ENCODE data around the gene NEMP1. TPM values are rescaled to one million over a fixed set of nuclear protein-coding genes. Genes with fewer than 3 reads are reported as not detected.
A peak's percentile ranks its signal among the peaks of the same experiment; 100 is the strongest.

The NEMP1 gene, protein sequence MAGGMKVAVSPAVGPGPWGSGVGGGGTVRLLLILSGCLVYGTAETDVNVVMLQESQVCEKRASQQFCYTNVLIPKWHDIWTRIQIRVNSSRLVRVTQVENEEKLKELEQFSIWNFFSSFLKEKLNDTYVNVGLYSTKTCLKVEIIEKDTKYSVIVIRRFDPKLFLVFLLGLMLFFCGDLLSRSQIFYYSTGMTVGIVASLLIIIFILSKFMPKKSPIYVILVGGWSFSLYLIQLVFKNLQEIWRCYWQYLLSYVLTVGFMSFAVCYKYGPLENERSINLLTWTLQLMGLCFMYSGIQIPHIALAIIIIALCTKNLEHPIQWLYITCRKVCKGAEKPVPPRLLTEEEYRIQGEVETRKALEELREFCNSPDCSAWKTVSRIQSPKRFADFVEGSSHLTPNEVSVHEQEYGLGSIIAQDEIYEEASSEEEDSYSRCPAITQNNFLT
- total RNA-seq (2016; rRNA removed; fragmentation: Illumina TruSeq; extraction: Trizol) (8.3 and 12.9 TPM in 2 replicates), polyA plus RNA-seq (2011; rRNA removed) (7.4 and 11.4 TPM in 2 replicates), polyA minus RNA-seq (2011; rRNA and poly(A)+ RNA removed; ENCODE audit: low replicate concordance) (11.6 and 44.1 TPM in 2 replicates), Bru-seq, nascent RNA (percentile 62 among the genes with signal in this experiment), BruChase-seq, experiment 1, labeled RNA remaining after a 6-hour chase (percentile 69 among the genes with signal in this experiment), BruChase-seq, experiment 2, labeled RNA remaining after a 2-hour chase (percentile 79 among the genes with signal in this experiment)
- 1.1 and 1.5 TPM in 2 replicates for total RNA-seq (2016; cell fraction: cytosol; rRNA removed; fragmentation: Illumina TruSeq; extraction: Trizol; ENCODE audit: low read depth)
- 8.4 and 12.6 TPM in 2 replicates for total RNA-seq (2016; cell fraction: insoluble cytoplasmic fraction; rRNA removed; fragmentation: Illumina TruSeq; extraction: Trizol)
- 3.9 and 4.4 TPM in 2 replicates for total RNA-seq (2016; cell fraction: membrane; rRNA removed; fragmentation: Illumina TruSeq; extraction: Trizol)
- 18.4 and 20.1 TPM in 2 replicates for total RNA-seq (2016; cell fraction: nucleus; rRNA removed; fragmentation: Illumina TruSeq; extraction: Trizol)
- polyA plus RNA-seq (2011; cell fraction: cytosol; rRNA removed), result 4.1 and 4.8 TPM in 2 replicates
- polyA plus RNA-seq (2011; cell fraction: nucleus; rRNA removed), result 14.3 and 15.1 TPM in 2 replicates
- polyA plus RNA-seq (2012), result 4.5 and 6.4 TPM in 2 replicates
- 0.51 and 0.62 TPM in 2 replicates for polyA plus RNA-seq (2016; cell fraction: cytosol; fragmentation: Illumina TruSeq; extraction: Trizol; ENCODE audit: low read depth)
- polyA plus RNA-seq (2016; cell fraction: insoluble cytoplasmic fraction; fragmentation: Illumina TruSeq; extraction: Trizol; ENCODE audit: low read depth), result 5.7 and 6.0 TPM in 2 replicates
- 1.6 and 1.9 TPM in 2 replicates for polyA plus RNA-seq (2016; cell fraction: membrane; fragmentation: Illumina TruSeq; extraction: Trizol; ENCODE audit: low read depth)
- 24.7 and 25.8 TPM in 2 replicates for polyA plus RNA-seq (2016; cell fraction: nucleus; fragmentation: Illumina TruSeq; extraction: Trizol; ENCODE audit: insufficient read depth, low read depth)
- 3.4 and 5.6 TPM in 2 replicates for polyA minus RNA-seq (2011; cell fraction: cytosol; rRNA and poly(A)+ RNA removed)
- 11.1 and 11.2 TPM in 2 replicates for polyA minus RNA-seq (2011; cell fraction: nucleus; rRNA and poly(A)+ RNA removed)
- long read RNA-seq, experiment 1, full-length matches to known transcripts, result 2 of 3 reads
- long read RNA-seq, experiment 1, partial matches to known transcripts, result 0 of 3 reads
- long read RNA-seq, experiment 1, other reads (novel, unspliced or antisense), result 1 of 3 reads
- long read RNA-seq, experiment 2, full-length matches to known transcripts, result 1 of 12 reads
- long read RNA-seq, experiment 2, partial matches to known transcripts, result 0 of 12 reads
- long read RNA-seq, experiment 2, other reads (novel, unspliced or antisense), result 11 of 12 reads

GRCh38 chr12:57078519-57079404 is at the start of gene NEMP1:
Gene NEMP1, minus strand, starts transcription at chr12:57078791. Its CDS starts 46 bp downstream, at chr12:57078745.
- Histone ChIP-seq H3K79me2 (ENCODE audit: insufficient read depth, low read length) (peaks cover 8% of the 10 kb centered on the region), H4K20me1 (ENCODE audit: insufficient read depth, low read length) (no peaks in the 10 kb centered on the region), H3K9me3 (ENCODE audit: low read length) (no peaks in the 10 kb centered on the region), H3K36me3 (replicated peaks in 1 of 2; ENCODE audit: control insufficient read depth in 1 of 2, insufficient read depth in 2 of 2, low read length in 2 of 2) (no peaks in the 10 kb centered on the region), H3K27me3 (ENCODE audit: control insufficient read depth in 1 of 2, insufficient read depth in 2 of 2, low read length in 2 of 2) (no peaks in the 10 kb centered on the region), H3K4me2 (ENCODE audit: low read depth, low read length) (peak within 1 kb of the TSS; percentile 79), H3K27ac (ENCODE audit: extremely low read length, insufficient read depth, low read length) (peak within 1 kb of the TSS; percentile 69), H2AFZ (ENCODE audit: low read length) (peak within 1 kb of the TSS; percentile 33), H3K4me1 (ENCODE audit: insufficient read depth, low read length) (peaks cover 8% of the 10 kb centered on the region), H3K4me3 (replicated peaks in 1 of 3; ENCODE audit: insufficient read depth in 1 of 3, low read depth in 2 of 3, low read length in 3 of 3) (peak within 1 kb of the TSS; percentile 86 to 91 (median 87)), H3K9ac (ENCODE audit: insufficient read depth, low read depth, low read length) (peak within 1 kb of the TSS; percentile 74)
- ChIA-PET POLR2A (interaction anchor here (0.8 to 3.9 kb wide), 23 partner anchors 9 to 433 kb away, joined by 3 to 132 read pairs (median 7); partner anchors contain the start of genes ATP5F1B, LRP1, MYO1A and NAB2), CTCF (ENCODE audit: low intra/inter-chr PET ratio, low total read pairs) (no interaction called here)
- peak; percentile 100 for FAIRE-seq
- intact Hi-C loops (cut with micrococcal nuclease; ENCODE audit: unreplicated experiment) (loop anchor here (1.0 to 2.0 kb wide), 2 partner anchors 8 to 14 kb away; no protein-coding TSS in a partner anchor), in situ Hi-C loops (cut with HindIII; ENCODE audit: extremely low pct_ligation_motif_present, low pct_unique_long_range_greater_than_20kb) (no loop called here)
- under 1% methylated on average over 28 of the region's 39 CpGs for WGBS (ENCODE audit: low lambda C conversion rate)
- no TSS peak for BruUV-seq (replicated peaks)
- peak; percentile 100 for DNase-seq (ENCODE audit: low spot score)
- ATAC-seq, result peak; percentile 99
- TF ChIP-seq FOSL1 (CRISPR knock-in tag; IDR thresholded peaks at IDR 0.05; ENCODE audit: borderline replicate concordance), result no peak
- TF ChIP-seq, protein P1, sequence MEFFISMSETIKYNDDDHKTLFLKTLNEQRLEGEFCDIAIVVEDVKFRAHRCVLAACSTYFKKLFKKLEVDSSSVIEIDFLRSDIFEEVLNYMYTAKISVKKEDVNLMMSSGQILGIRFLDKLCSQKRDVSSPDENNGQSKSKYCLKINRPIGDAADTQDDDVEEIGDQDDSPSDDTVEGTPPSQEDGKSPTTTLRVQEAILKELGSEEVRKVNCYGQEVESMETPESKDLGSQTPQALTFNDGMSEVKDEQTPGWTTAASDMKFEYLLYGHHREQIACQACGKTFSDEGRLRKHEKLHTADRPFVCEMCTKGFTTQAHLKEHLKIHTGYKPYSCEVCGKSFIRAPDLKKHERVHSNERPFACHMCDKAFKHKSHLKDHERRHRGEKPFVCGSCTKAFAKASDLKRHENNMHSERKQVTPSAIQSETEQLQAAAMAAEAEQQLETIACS (CRISPR knock-in tag; IDR thresholded peaks at IDR 0.05), result no peak
- TF ChIP-seq RXRB (CRISPR knock-in tag; IDR thresholded peaks at IDR 0.05; ENCODE audit: borderline replicate concordance), result no peak
- peak; percentile 62; the same call in 1 of the 2 replicates for TF ChIP-seq ZNF317 (CRISPR knock-in tag; IDR thresholded peaks at IDR 0.05)
- no peak for TF ChIP-seq ZNF710 (CRISPR knock-in tag; IDR thresholded peaks at IDR 0.05; ENCODE audit: borderline replicate concordance)
- no peak for TF ChIP-seq ZSCAN20 (CRISPR knock-in tag; IDR thresholded peaks at IDR 0.05; ENCODE audit: borderline replicate concordance)
- TF ChIP-seq ZNF800 (CRISPR knock-in tag; IDR thresholded peaks at IDR 0.05), result no peak
- peak; percentile 60; the same call in 1 of the 2 replicates for TF ChIP-seq GFI1 (CRISPR knock-in tag; IDR thresholded peaks at IDR 0.05; ENCODE audit: borderline replicate concordance)

Data from HepG2 (cell line).